WTC11 (cell line): ENCODE results near the gene DERL2. TPM values are rescaled to one million over a fixed set of nuclear protein-coding genes. Genes with fewer than 3 reads are reported as not detected.

Experiments
- ATAC-seq: fragments of 200-7000 bp; cut with Tn5 transposase; 2 replicates; pipeline ENCODE4 v1.10.0; 2021; ENCODE audit warnings: mild to moderate bottlenecking, moderate library complexity
- CTCF ChIA-PET: fragments of 300-600 bp; sonication (Branson Sonifier 250); formaldehyde crosslinking; loops from one replicate; lab custom pipeline; 2021; ENCODE audit warnings: antibody characterized with exemption; lab: Charles Lee
- POLR2A ChIA-PET: fragments of 350-600 bp; sonication (Branson Sonifier 250); formaldehyde crosslinking; loops from one replicate; lab custom pipeline; 2021; ENCODE audit warnings: antibody characterized with exemption; lab: Charles Lee
- DNase-seq: peaks from one replicate; pipeline ENCODE4 v3.0.0; 2021; ENCODE audit warnings: low spot score
- H3K27ac Mint-ChIP-seq: 2 replicates; pipeline ENCODE4 v1.8.0; 2021; ENCODE audit warnings: mixed read lengths
- H3K27me3 Mint-ChIP-seq: 2 replicates; pipeline ENCODE4 v1.8.0; 2021; ENCODE audit warnings: low read depth, mild to moderate bottlenecking, moderate library complexity, mixed read lengths
- H3K36me3 Mint-ChIP-seq: 2 replicates; pipeline ENCODE4 v1.8.0; 2021; ENCODE audit warnings: mixed read lengths
- H3K4me1 Mint-ChIP-seq: 2 replicates; pipeline ENCODE4 v1.8.0; 2022; ENCODE audit warnings: mixed read lengths
- H3K4me3 Mint-ChIP-seq: 2 replicates; pipeline ENCODE4 v1.8.0; 2021; ENCODE audit warnings: mild to moderate bottlenecking, moderate library complexity, mixed read lengths
- H3K9me3 Mint-ChIP-seq: 2 replicates; pipeline ENCODE4 v1.8.0; 2021; ENCODE audit warnings: mixed read lengths
- CBFB ChIP-seq: sonication (generic); formaldehyde crosslinking; IDR thresholded peaks from 2 replicates; pipeline ENCODE4 v1.8.1; 2022; ENCODE audit warnings: mild to moderate bottlenecking, low read depth, missing genetic modification reagents
- ESRRA ChIP-seq: sonication (generic); formaldehyde crosslinking; IDR thresholded peaks from 2 replicates; pipeline ENCODE4 v1.8.1; 2022; ENCODE audit warnings: mild to moderate bottlenecking, missing genetic modification reagents, borderline replicate concordance
- FOXK1 ChIP-seq: sonication (generic); formaldehyde crosslinking; IDR thresholded peaks from 2 replicates; pipeline ENCODE4 v1.8.0; 2022; ENCODE audit warnings: mild to moderate bottlenecking, moderate library complexity, missing genetic modification reagents
- GABPB1 ChIP-seq: sonication (generic); formaldehyde crosslinking; IDR thresholded peaks from 2 replicates; pipeline ENCODE4 v1.8.1; 2023; ENCODE audit warnings: mild to moderate bottlenecking, missing genetic modification reagents
- GRHL2 ChIP-seq: fragments of 250-450 bp; sonication (Bioruptor Pico); IDR thresholded peaks from 2 replicates; pipeline ENCODE4 v1.8.0; 2022; ENCODE audit warnings: mild to moderate bottlenecking, moderate library complexity; ENCODE audit not compliant: insufficient replicate concordance, severe bottlenecking
- GTF2I ChIP-seq: fragments of 250-450 bp; sonication (Bioruptor Pico); conservative IDR thresholded peaks from 2 replicates; pipeline ENCODE4 v1.4.0; 2021; ENCODE audit warnings: mild to moderate bottlenecking
- HMGA2 ChIP-seq: fragments of 250-450 bp; sonication (Bioruptor Pico); IDR thresholded peaks from 2 replicates; pipeline ENCODE4 v1.4.0; 2021; ENCODE audit warnings: mild to moderate bottlenecking, moderate library complexity
- NR1H2 ChIP-seq: sonication (generic); formaldehyde crosslinking; IDR thresholded peaks from 2 replicates; pipeline ENCODE4 v1.9.0; 2021; ENCODE audit warnings: mild to moderate bottlenecking, moderate library complexity, missing genetic modification reagents
- NR3C1 ChIP-seq: sonication (generic); formaldehyde crosslinking; conservative IDR thresholded peaks from 2 replicates; pipeline ENCODE4 v1.8.1; 2023; ENCODE audit warnings: low read depth, mild to moderate bottlenecking, missing genetic modification reagents
- OVOL2 ChIP-seq: fragments of 250-450 bp; sonication (Bioruptor Pico); IDR thresholded peaks from 2 replicates; pipeline ENCODE4 v1.9.0; 2021; ENCODE audit warnings: mild to moderate bottlenecking, borderline replicate concordance
- RELA ChIP-seq: sonication (generic); formaldehyde crosslinking; IDR thresholded peaks from 2 replicates; pipeline ENCODE4 v1.8.1; 2022; ENCODE audit warnings: missing genetic modification reagents, mild to moderate bottlenecking, borderline replicate concordance
- SOX15 ChIP-seq: fragments of 250-450 bp; sonication (Bioruptor Pico); IDR thresholded peaks from 2 replicates; pipeline ENCODE4 v1.9.0; 2021; ENCODE audit warnings: mild to moderate bottlenecking
- TCF7 ChIP-seq: sonication (generic); formaldehyde crosslinking; IDR thresholded peaks from 2 replicates; pipeline ENCODE4 v1.8.0; 2022; ENCODE audit warnings: mild to moderate bottlenecking, low read depth, missing genetic modification reagents, moderate library complexity
- TEAD1 ChIP-seq: sonication (generic); formaldehyde crosslinking; IDR thresholded peaks from 2 replicates; pipeline ENCODE4 v1.8.0; 2022; ENCODE audit warnings: mild to moderate bottlenecking, missing genetic modification reagents
- TP53 ChIP-seq: sonication (generic); formaldehyde crosslinking; IDR thresholded peaks from 2 replicates; pipeline ENCODE4 v1.8.1; 2023; ENCODE audit warnings: mild to moderate bottlenecking, missing genetic modification reagents
- ZNF219 ChIP-seq: sonication (generic); formaldehyde crosslinking; IDR thresholded peaks from 2 replicates; pipeline ENCODE4 v1.8.0; 2023; ENCODE audit warnings: missing genetic modification reagents, mild to moderate bottlenecking, borderline replicate concordance
- ZNF263 ChIP-seq: sonication (generic); formaldehyde crosslinking; IDR thresholded peaks from 2 replicates; pipeline ENCODE4 v1.8.1; 2022; ENCODE audit warnings: low read depth, mild to moderate bottlenecking, moderate library complexity, missing genetic modification reagents
- ZNF317 ChIP-seq: sonication (generic); formaldehyde crosslinking; IDR thresholded peaks from 2 replicates; pipeline ENCODE4 v1.8.1; 2023; ENCODE audit warnings: low read depth, mild to moderate bottlenecking, moderate library complexity, missing genetic modification reagents, borderline replicate concordance
- total RNA-seq: library from RNA; stranded (reverse); gene quantifications from 3 replicates; pipeline ENCODE4 v1.2.3, GENCODE V29; 2021
- TF ChIP-seq, protein P1 (sequence below): fragments of 250-450 bp; sonication (Bioruptor Pico); IDR thresholded peaks from 2 replicates; pipeline ENCODE4 v1.9.0; 2021; ENCODE audit warnings: mild to moderate bottlenecking
- TF ChIP-seq, protein P2 (sequence below): fragments of 250-450 bp; sonication (Bioruptor Pico); IDR thresholded peaks from 2 replicates; pipeline ENCODE4 v1.8.0; 2021; ENCODE audit warnings: mild to moderate bottlenecking
- TF ChIP-seq, protein P3 (sequence below): fragments of 250-450 bp; sonication (Bioruptor Pico); IDR thresholded peaks from 2 replicates; pipeline ENCODE4 v1.9.0; 2021; ENCODE audit warnings: mild to moderate bottlenecking
- TF ChIP-seq, protein P4 (sequence below): fragments of 200-600 bp; IDR thresholded peaks from 2 replicates; pipeline ENCODE4 v1.8.0; 2022; ENCODE audit warnings: antibody characterized with exemption
- TF ChIP-seq, protein P5 (sequence below): sonication (generic); formaldehyde crosslinking; conservative IDR thresholded peaks from 2 replicates; pipeline ENCODE4 v1.8.1; 2023; ENCODE audit warnings: mild to moderate bottlenecking, low read depth, missing genetic modification reagents, moderate library complexity

DERL2 gene
- total RNA-seq, 1 experiment from 2014 or later = 47.1 TPM

DNA sequence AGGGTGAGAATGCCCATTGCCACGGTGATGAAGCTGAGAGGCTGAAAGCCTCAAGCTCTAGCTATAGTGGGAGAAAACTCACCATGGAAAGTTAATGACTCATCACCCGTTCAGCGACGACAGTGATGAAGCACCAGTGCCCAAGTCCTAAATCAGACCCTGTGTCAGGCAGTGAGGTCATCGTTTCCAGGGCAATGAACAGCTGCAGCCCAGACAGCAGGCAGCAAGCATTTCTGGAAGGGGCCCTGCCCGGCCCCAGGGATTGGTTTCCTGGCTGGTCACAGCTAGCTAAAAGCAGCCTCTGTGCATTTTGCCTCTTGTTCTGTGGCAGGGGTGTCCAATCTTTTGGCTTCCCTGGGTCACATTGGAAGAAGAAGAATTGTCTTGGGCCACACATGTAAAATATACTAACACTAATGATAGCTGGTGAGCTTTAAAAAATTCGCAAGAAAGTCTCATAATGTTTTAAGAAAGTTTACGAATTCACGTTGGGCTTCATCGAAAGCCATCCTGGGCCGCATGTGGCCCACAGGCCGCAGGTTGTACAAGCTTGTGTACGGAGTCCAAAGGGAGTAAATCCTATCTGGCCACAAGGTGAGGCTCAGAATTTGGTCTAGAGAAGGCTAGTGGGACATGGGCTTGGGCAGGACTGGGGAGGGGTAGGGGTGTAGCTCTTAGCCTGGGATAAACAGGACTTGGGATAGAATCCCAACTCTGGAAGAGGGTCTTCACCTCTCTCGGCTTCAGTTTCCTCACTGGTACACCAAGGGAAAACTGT, 41.0 kb upstream of the DERL2 start:
- ATAC-seq (no peak), DNase-seq (no peak)
- Mint-ChIP-seq H3K9me3 (no peaks in the 10 kb centered on the region), H3K27ac (no peak overlapping the region), H3K4me1 (no peaks in the 10 kb centered on the region), H3K36me3 (no peaks in the 10 kb centered on the region), H3K4me3 (no peak overlapping the region), H3K27me3 (peaks cover 3% of the 10 kb centered on the region; the same call in 1 of the 2 replicates)
- CTCF ChIA-PET = interaction anchor here (1.2 to 2.1 kb wide), 2 partner anchors 14 to 141 kb away, joined by 4 to 7 read pairs; no protein-coding TSS in a partner anchor
- TF ChIP-seq ESRRA (CRISPR knock-in tag) (no peak), TEAD1 (CRISPR knock-in tag) (no peak), CBFB (CRISPR knock-in tag) (no peak), ZNF219 (no peak), ZNF263 (no peak), GRHL2 (CRISPR knock-in tag) (no peak), GABPB1 (no peak), TCF7 (CRISPR knock-in tag) (no peak), OVOL2 (CRISPR knock-in tag) (no peak), TP53 (CRISPR knock-in tag) (no peak), SOX15 (CRISPR knock-in tag) (no peak), RELA (CRISPR knock-in tag) (no peak), GTF2I (CRISPR knock-in tag) (no peak), NR3C1 (CRISPR knock-in tag) (no peak)
- TF ChIP-seq, protein P1, sequence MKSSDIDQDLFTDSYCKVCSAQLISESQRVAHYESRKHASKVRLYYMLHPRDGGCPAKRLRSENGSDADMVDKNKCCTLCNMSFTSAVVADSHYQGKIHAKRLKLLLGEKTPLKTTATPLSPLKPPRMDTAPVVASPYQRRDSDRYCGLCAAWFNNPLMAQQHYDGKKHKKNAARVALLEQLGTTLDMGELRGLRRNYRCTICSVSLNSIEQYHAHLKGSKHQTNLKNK (CRISPR knock-in tag) = no peak
- TF ChIP-seq, protein P2, sequence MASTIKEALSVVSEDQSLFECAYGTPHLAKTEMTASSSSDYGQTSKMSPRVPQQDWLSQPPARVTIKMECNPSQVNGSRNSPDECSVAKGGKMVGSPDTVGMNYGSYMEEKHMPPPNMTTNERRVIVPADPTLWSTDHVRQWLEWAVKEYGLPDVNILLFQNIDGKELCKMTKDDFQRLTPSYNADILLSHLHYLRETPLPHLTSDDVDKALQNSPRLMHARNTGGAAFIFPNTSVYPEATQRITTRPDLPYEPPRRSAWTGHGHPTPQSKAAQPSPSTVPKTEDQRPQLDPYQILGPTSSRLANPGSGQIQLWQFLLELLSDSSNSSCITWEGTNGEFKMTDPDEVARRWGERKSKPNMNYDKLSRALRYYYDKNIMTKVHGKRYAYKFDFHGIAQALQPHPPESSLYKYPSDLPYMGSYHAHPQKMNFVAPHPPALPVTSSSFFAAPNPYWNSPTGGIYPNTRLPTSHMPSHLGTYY (CRISPR knock-in tag) = no peak
- POLR2A ChIA-PET = no interaction called here

DNA sequence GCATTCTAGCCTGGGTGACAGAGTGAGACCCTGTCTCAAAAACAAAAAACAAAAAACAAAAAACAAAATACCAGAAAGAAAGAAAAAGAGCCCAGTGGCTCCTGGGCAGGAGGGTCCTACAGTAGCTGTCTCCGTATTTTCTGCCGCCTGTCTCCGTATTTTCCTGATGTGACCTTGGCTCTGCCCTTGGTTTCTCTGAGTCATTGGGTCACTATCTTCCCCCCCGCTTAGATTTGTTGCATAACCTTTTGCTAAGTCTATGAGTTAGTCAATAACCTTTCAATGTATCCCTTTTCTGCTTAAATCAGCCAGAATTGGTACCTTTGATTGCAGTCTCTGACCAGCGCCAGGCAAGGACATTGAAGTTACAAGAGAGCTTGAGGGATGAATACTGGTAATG, 37.3 kb upstream of the DERL2 start:
- no peak for DNase-seq
- TF ChIP-seq NR1H2 (CRISPR knock-in tag) (no peak), ZNF219 (no peak), FOXK1 (CRISPR knock-in tag) (no peak), GTF2I (CRISPR knock-in tag) (no peak), HMGA2 (CRISPR knock-in tag) (no peak), ZNF317 (CRISPR knock-in tag) (no peak)
- TF ChIP-seq, protein P3, sequence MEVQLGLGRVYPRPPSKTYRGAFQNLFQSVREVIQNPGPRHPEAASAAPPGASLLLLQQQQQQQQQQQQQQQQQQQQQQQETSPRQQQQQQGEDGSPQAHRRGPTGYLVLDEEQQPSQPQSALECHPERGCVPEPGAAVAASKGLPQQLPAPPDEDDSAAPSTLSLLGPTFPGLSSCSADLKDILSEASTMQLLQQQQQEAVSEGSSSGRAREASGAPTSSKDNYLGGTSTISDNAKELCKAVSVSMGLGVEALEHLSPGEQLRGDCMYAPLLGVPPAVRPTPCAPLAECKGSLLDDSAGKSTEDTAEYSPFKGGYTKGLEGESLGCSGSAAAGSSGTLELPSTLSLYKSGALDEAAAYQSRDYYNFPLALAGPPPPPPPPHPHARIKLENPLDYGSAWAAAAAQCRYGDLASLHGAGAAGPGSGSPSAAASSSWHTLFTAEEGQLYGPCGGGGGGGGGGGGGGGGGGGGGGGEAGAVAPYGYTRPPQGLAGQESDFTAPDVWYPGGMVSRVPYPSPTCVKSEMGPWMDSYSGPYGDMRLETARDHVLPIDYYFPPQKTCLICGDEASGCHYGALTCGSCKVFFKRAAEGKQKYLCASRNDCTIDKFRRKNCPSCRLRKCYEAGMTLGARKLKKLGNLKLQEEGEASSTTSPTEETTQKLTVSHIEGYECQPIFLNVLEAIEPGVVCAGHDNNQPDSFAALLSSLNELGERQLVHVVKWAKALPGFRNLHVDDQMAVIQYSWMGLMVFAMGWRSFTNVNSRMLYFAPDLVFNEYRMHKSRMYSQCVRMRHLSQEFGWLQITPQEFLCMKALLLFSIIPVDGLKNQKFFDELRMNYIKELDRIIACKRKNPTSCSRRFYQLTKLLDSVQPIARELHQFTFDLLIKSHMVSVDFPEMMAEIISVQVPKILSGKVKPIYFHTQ (CRISPR knock-in tag) = no peak
- TF ChIP-seq, protein P4, sequence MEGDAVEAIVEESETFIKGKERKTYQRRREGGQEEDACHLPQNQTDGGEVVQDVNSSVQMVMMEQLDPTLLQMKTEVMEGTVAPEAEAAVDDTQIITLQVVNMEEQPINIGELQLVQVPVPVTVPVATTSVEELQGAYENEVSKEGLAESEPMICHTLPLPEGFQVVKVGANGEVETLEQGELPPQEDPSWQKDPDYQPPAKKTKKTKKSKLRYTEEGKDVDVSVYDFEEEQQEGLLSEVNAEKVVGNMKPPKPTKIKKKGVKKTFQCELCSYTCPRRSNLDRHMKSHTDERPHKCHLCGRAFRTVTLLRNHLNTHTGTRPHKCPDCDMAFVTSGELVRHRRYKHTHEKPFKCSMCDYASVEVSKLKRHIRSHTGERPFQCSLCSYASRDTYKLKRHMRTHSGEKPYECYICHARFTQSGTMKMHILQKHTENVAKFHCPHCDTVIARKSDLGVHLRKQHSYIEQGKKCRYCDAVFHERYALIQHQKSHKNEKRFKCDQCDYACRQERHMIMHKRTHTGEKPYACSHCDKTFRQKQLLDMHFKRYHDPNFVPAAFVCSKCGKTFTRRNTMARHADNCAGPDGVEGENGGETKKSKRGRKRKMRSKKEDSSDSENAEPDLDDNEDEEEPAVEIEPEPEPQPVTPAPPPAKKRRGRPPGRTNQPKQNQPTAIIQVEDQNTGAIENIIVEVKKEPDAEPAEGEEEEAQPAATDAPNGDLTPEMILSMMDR = no peak
- TF ChIP-seq, protein P5, sequence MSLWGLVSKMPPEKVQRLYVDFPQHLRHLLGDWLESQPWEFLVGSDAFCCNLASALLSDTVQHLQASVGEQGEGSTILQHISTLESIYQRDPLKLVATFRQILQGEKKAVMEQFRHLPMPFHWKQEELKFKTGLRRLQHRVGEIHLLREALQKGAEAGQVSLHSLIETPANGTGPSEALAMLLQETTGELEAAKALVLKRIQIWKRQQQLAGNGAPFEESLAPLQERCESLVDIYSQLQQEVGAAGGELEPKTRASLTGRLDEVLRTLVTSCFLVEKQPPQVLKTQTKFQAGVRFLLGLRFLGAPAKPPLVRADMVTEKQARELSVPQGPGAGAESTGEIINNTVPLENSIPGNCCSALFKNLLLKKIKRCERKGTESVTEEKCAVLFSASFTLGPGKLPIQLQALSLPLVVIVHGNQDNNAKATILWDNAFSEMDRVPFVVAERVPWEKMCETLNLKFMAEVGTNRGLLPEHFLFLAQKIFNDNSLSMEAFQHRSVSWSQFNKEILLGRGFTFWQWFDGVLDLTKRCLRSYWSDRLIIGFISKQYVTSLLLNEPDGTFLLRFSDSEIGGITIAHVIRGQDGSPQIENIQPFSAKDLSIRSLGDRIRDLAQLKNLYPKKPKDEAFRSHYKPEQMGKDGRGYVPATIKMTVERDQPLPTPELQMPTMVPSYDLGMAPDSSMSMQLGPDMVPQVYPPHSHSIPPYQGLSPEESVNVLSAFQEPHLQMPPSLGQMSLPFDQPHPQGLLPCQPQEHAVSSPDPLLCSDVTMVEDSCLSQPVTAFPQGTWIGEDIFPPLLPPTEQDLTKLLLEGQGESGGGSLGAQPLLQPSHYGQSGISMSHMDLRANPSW (CRISPR knock-in tag) = no peak
- Mint-ChIP-seq H3K27ac (no peak overlapping the region), H3K27me3 (peaks cover 3% of the 10 kb centered on the region; the same call in 1 of the 2 replicates), H3K36me3 (no peaks in the 10 kb centered on the region), H3K4me3 (no peak overlapping the region), H3K9me3 (no peaks in the 10 kb centered on the region), H3K4me1 (no peaks in the 10 kb centered on the region)
- CTCF ChIA-PET = interaction anchor here (1.7 kb wide), 1 partner anchor 23 kb away, joined by 11 read pairs; a partner anchor contains a TSS
- no peak for ATAC-seq
- POLR2A ChIA-PET = no interaction called here
